ENCODE data around the gene PRR33. TPM values are rescaled to one million over a fixed set of nuclear protein-coding genes. Genes with fewer than 3 reads are reported as not detected.

PRR33 gene
- total and polyA plus RNA-seq, 7 donors: 0.13 TPM; not detected in 6

DNA sequence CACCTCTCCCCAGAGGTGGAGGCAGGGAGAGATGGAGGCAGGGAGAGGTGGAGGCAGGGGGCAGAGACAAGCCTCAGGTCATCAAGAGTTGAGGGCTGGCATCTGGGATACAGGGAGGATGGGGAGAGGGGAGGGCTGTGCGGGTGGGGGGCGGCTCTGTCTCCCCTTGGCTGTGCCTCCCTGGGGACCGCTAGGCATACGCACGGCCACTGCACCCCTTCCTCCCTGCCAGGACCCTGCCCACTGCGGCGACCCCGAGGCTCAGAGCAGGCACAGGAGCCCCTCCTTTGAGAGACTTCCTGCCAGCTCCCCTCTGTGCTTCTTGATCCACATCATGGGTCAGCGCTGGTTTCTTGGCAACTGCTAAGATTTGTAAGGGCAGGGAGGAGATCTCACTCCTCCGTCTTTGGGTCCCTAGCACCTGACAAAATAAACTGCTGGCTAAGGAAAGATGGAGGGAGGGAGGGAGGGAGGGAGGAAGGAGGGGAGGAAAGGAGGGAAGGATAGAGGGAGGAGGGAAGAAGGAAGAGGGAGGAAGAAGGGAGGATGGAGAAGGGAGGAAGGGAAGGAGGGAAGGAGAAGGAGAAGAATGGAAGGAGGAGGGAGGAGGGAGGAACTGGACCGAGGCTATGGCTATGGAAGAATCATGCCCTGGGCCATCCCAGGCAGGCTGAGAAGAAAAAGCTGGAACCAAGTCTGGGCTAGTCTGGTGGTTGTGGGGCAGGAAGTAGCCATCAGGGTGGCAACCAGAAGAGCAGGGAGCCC is 18.5 kb downstream of the PRR33 start:
- peaks cover 0 to 37% (median 29%) of the 10 kb centered on the region in 3 donors for H3K27me3 ChIP-seq
- TF ChIP-seq POLR2A (IDR thresholded peaks at IDR 0.05) (no peak), POLR2AphosphoS5 (IDR thresholded peaks at IDR 0.05) (no peak), EP300 (IDR thresholded peaks at IDR 0.05) (no peak)
- TF ChIP-seq, protein P1, sequence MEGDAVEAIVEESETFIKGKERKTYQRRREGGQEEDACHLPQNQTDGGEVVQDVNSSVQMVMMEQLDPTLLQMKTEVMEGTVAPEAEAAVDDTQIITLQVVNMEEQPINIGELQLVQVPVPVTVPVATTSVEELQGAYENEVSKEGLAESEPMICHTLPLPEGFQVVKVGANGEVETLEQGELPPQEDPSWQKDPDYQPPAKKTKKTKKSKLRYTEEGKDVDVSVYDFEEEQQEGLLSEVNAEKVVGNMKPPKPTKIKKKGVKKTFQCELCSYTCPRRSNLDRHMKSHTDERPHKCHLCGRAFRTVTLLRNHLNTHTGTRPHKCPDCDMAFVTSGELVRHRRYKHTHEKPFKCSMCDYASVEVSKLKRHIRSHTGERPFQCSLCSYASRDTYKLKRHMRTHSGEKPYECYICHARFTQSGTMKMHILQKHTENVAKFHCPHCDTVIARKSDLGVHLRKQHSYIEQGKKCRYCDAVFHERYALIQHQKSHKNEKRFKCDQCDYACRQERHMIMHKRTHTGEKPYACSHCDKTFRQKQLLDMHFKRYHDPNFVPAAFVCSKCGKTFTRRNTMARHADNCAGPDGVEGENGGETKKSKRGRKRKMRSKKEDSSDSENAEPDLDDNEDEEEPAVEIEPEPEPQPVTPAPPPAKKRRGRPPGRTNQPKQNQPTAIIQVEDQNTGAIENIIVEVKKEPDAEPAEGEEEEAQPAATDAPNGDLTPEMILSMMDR (IDR thresholded peaks at IDR 0.05): no peak
- no peaks in the 10 kb centered on the region for H3K9me3 ChIP-seq
- intact Hi-C loops (cut with DNase I): no loop called here
- peak overlapping the region in 3 of 4 donors; percentile 27 to 69 (median 41) for H3K27ac ChIP-seq
- peak; percentile 68 for DNase-seq
- WGBS, 2 donors: 41 to 52% methylated on average over 11 of the region's 11 CpGs
- H3K4me3 ChIP-seq: no peak overlapping the region
- H3K4me1 ChIP-seq: peaks cover 0 to 43% (median 36%) of the 10 kb centered on the region in 4 donors
- no peaks in the 10 kb centered on the region for H3K36me3 ChIP-seq

DNA sequence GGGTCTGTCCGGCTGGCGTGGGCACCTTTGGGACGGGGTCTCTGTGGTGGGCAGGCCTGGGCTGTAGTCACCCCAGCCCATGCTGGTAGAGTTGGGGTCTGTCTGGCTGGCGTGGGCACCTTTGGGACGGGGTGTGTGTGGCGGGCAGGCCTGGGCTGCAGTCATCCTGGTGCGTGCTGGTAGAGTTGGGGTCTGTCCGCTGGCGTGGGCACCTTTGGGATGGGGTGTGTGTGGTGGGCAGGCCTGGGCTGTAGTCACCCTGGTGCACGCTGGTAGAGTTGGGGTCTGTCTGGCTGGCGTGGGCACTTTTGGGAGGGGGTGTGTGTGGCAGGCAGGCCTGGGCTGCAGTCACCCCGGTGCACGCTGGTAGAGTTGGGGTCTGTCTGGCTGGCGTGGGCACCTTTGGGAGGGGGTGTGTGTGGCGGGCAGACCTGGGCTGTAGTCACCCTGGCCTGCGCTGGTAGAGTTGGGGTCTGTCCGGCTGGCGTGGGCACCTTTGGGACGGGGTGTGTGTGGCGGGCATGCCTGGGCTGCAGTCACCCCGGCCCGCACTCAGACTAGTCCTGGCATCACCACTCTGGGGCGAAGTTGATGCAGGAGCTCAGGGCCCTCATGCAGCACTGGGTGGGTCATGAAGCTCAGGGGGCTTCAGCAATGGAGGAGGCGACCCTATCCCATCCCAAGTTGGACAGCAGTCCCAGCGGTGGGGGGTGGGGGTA is 19.3 kb downstream of the PRR33 start:
- Histone ChIP-seq H3K4me1 (peaks cover 0 to 38% (median 37%) of the 10 kb centered on the region in 4 donors), H3K27me3 (peaks cover 0 to 37% (median 29%) of the 10 kb centered on the region in 3 donors), H3K9me3 (no peaks in the 10 kb centered on the region), H3K36me3 (no peaks in the 10 kb centered on the region), H3K4me3 (peak overlapping the region in 1 of 4 donors; percentile 28), H3K27ac (peak overlapping the region in 3 of 4 donors; percentile 27 to 69 (median 41))
- TF ChIP-seq POLR2AphosphoS5 (IDR thresholded peaks at IDR 0.05) (no peak), POLR2A (IDR thresholded peaks at IDR 0.05) (no peak), EP300 (IDR thresholded peaks at IDR 0.05) (no peak)
- TF ChIP-seq, protein P1 (IDR thresholded peaks at IDR 0.05): no peak
- intact Hi-C loops (cut with DNase I): no loop called here
- peak; percentile 67 for DNase-seq
- 60 to 84% methylated on average over 25 of the region's 25 CpGs for WGBS, 2 donors

GRCh38 chr11:1871531-1871930 is 20.2 kb downstream of the PRR33 start:
- Histone ChIP-seq H3K9me3 (no peaks in the 10 kb centered on the region), H3K4me3 (peak overlapping the region in 3 of 4 donors; percentile 27 to 30 (median 28)), H3K36me3 (no peaks in the 10 kb centered on the region), H3K27me3 (peaks cover 0 to 37% (median 29%) of the 10 kb centered on the region in 3 donors), H3K4me1 (peaks cover 0 to 32% (median 30%) of the 10 kb centered on the region in 4 donors), H3K27ac (peak overlapping the region; percentile 34 to 84 (median 40))
- 71 to 87% methylated on average over 15 of the region's 15 CpGs for WGBS, 2 donors
- intact Hi-C loops (cut with DNase I): no loop called here
- TF ChIP-seq POLR2A (IDR thresholded peaks at IDR 0.05) (no peak), POLR2AphosphoS5 (IDR thresholded peaks at IDR 0.05) (no peak)
- TF ChIP-seq, protein P1 (IDR thresholded peaks at IDR 0.05): no peak
- DNase-seq: no peak

- peaks cover 0 to 37% (median 24%) of the 10 kb centered on the region in 3 donors for H3K27me3 ChIP-seq
- DNase-seq: peak; percentile 65
- peak overlapping the region in 3 of 4 donors; percentile 27 to 30 (median 28) for H3K4me3 ChIP-seq
- H3K9me3 ChIP-seq: no peaks in the 10 kb centered on the region
- 29 to 50% methylated on average over 50 of the region's 50 CpGs for WGBS, 2 donors
- intact Hi-C loops (cut with DNase I): no loop called here
- peak overlapping the region; percentile 34 to 84 (median 40) for H3K27ac ChIP-seq
- TF ChIP-seq POLR2A (IDR thresholded peaks at IDR 0.05): no peak
- TF ChIP-seq, protein P1 (IDR thresholded peaks at IDR 0.05): no peak
- no peaks in the 10 kb centered on the region for H3K36me3 ChIP-seq
- H3K4me1 ChIP-seq: peaks cover 0 to 32% (median 30%) of the 10 kb centered on the region in 4 donors
Observed at GRCh38 chr11:1870721-1871466, 20.8 kb downstream of the PRR33 start.

Measured in sigmoid colon (tissue), 7 donors.